GM12878 (cell line): ENCODE measurements around the gene DISP3. TPM values are rescaled to one million over a fixed set of nuclear protein-coding genes. Genes with fewer than 3 reads are reported as not detected.

Experiments used
- ATAC-seq: fragments of 200-7000 bp; cut with Tn5 transposase; 3 replicates; pipeline ENCODE4 v1.9.1; 2020; ENCODE audit warnings: mild to moderate bottlenecking, moderate library complexity
- BruUV-seq: library from RNA; stranded (reverse); fragments of 400-500 nt; replicated peaks from 2 replicates; lab custom pipeline; 2021; lab: Mats Ljungman, UMichigan
- CTCF ChIA-PET: fragments of 300-600 bp; sonication (Branson Sonifier 250); formaldehyde crosslinking; extraction: SDS; loops from one replicate; lab custom pipeline; 2021; ENCODE audit warnings: inconsistent platforms; lab: Yijun Ruan, JAX
- POLR2A ChIA-PET: fragments of 350-600 bp; formaldehyde crosslinking; extraction: SDS; loops from one replicate; lab custom pipeline; 2021; ENCODE audit warnings: inconsistent platforms; lab: Charles Lee
- RAD21 ChIA-PET: fragments of 300-600 bp; sonication (Branson Sonifier 250); formaldehyde crosslinking; loops from one replicate; lab custom pipeline; 2023; ENCODE audit warnings: antibody characterized with exemption; ENCODE audit not compliant: unreplicated experiment; lab: Charles Lee
- SMC1A ChIA-PET: fragments of 300-600 bp; sonication (Branson Sonifier 250); formaldehyde crosslinking; loops from one replicate; lab custom pipeline; 2023; ENCODE audit not compliant: unreplicated experiment, uncharacterized antibody; lab: Charles Lee
- DNase-seq: peaks from one replicate; pipeline ENCODE4 v3.0.0-alpha.2; 2011; ENCODE audit warnings: low read depth, low spot score
- FAIRE-seq: peaks from 3 replicates; lab custom pipeline; 2011; peaks lifted over from hg19 to GRCh38; lab: Jason Lieb, UNC
- H2AFZ ChIP-seq: 2 replicates; pipeline ENCODE4 v1.6.0; 2011; ENCODE audit warnings: low read depth, low read length, control low read depth; ENCODE audit not compliant: control insufficient read depth
- H3K27ac ChIP-seq: 2 replicates; pipeline ENCODE4 v1.5.1; 2011; ENCODE audit warnings: control low read depth; ENCODE audit not compliant: control insufficient read depth, insufficient read depth
- H3K27me3 ChIP-seq, 2 experiments: replicated peaks in 1 of 2; 2 replicates each; pipeline versions ENCODE4 v1.6.0 to v1.6.1; 2011; ENCODE audit warnings: low read length in 1 of 2; ENCODE audit not compliant: control insufficient read depth in 2 of 2, insufficient read depth in 2 of 2
- H3K36me3 ChIP-seq, 2 experiments: 2 replicates each; pipeline ENCODE4 v1.5.1; 2011; ENCODE audit warnings: low read length in 1 of 2; ENCODE audit not compliant: control insufficient read depth in 2 of 2, insufficient read depth in 2 of 2
- H3K4me1 ChIP-seq: 2 replicates; pipeline ENCODE4 v1.6.1; 2011; ENCODE audit warnings: mild to moderate bottlenecking, low read length, moderate library complexity, mixed read lengths; ENCODE audit not compliant: control insufficient read depth, insufficient read depth
- H3K4me2 ChIP-seq: 2 replicates; pipeline ENCODE4 v1.6.0; 2011; ENCODE audit warnings: control low read depth; ENCODE audit not compliant: control insufficient read depth, insufficient read depth
- H3K4me3 ChIP-seq: fragments of 200-600 bp; sonication (generic); 2 replicates; pipeline ENCODE4 v1.5.1; 2016
- H3K79me2 ChIP-seq: 2 replicates; pipeline ENCODE4 v1.6.0; 2011; ENCODE audit warnings: low read length; ENCODE audit not compliant: control insufficient read depth, insufficient read depth
- H3K9ac ChIP-seq: 2 replicates; pipeline ENCODE4 v1.8.0; 2011; ENCODE audit warnings: low read length, control low read depth, mixed read lengths; ENCODE audit not compliant: control insufficient read depth, insufficient read depth
- H3K9me3 ChIP-seq: replicated peaks from 3 replicates; pipeline ENCODE4 v1.5.1; 2011; ENCODE audit warnings: mild to moderate bottlenecking, low read length; ENCODE audit not compliant: control insufficient read depth, insufficient read depth
- H4K20me1 ChIP-seq: 2 replicates; pipeline ENCODE4 v1.6.0; 2011; ENCODE audit not compliant: control insufficient read depth, insufficient read depth
- CUX1 ChIP-seq: IDR thresholded peaks from 2 replicates; pipeline ENCODE4 v1.6.1; 2012; ENCODE audit warnings: improper control_type of control experiment, low read depth, low read length; ENCODE audit not compliant: insufficient replicate concordance
- E2F4 ChIP-seq: IDR thresholded peaks from 2 replicates; pipeline ENCODE4 v1.6.1; 2012; ENCODE audit warnings: low read depth, low read length, improper control_type of control experiment
- FOS ChIP-seq: IDR thresholded peaks from 3 replicates; pipeline ENCODE4 v1.6.1; 2011; ENCODE audit warnings: borderline replicate concordance; ENCODE audit not compliant: insufficient read length; ENCODE audit errors: extremely low read depth
- LARP7 ChIP-seq: fragments of 450-650 bp; IDR thresholded peaks from 2 replicates; pipeline ENCODE4 v1.6.1; 2017; ENCODE audit warnings: mild to moderate bottlenecking
- MYC ChIP-seq: IDR thresholded peaks from 2 replicates; pipeline ENCODE4 v1.6.1; 2011; ENCODE audit warnings: mild to moderate bottlenecking, low read length, moderate library complexity, inconsistent platforms; ENCODE audit not compliant: insufficient read depth, insufficient replicate concordance, insufficient read length, severe bottlenecking
- PAX8 ChIP-seq: fragments of 450-650 bp; IDR thresholded peaks from 2 replicates; pipeline ENCODE4 v1.6.1; 2017; ENCODE audit warnings: mild to moderate bottlenecking, moderate library complexity
- RB1 ChIP-seq: fragments of 450-650 bp; formaldehyde crosslinking; IDR thresholded peaks from 2 replicates; pipeline ENCODE4 v1.6.1; 2017; ENCODE audit warnings: mild to moderate bottlenecking, borderline replicate concordance
- SIN3A ChIP-seq: IDR thresholded peaks from 2 replicates; pipeline ENCODE4 v1.6.1; 2012; ENCODE audit warnings: low read depth, low read length, improper control_type of control experiment
- USF2 ChIP-seq: IDR thresholded peaks from 2 replicates; pipeline ENCODE4 v1.6.1; 2011; ENCODE audit warnings: low read depth, low read length, improper control_type of control experiment, borderline replicate concordance
- ZBED1 ChIP-seq: IDR thresholded peaks from 2 replicates; pipeline ENCODE4 v1.6.1; 2016; ENCODE audit warnings: borderline replicate concordance
- ZBTB40 ChIP-seq: fragments of 450-650 bp; IDR thresholded peaks from 2 replicates; pipeline ENCODE4 v1.6.1; 2016; ENCODE audit warnings: mild to moderate bottlenecking, moderate library complexity, borderline replicate concordance
- ZNF217 ChIP-seq: fragments of 450-650 bp; IDR thresholded peaks from 2 replicates; pipeline ENCODE4 v1.6.1; 2017; ENCODE audit warnings: antibody characterized with exemption, mild to moderate bottlenecking
- ZNF274 ChIP-seq: IDR thresholded peaks from one replicate; pipeline ENCODE4 v1.8.0; 2011; ENCODE audit not compliant: insufficient read length, insufficient read depth
- WGBS: methylation state at CpG from one replicate; pipeline ENCODE4 v1.1.6; 2016; ENCODE audit warnings: low lambda C conversion rate; ENCODE audit not compliant: insufficient replicate concordance, insufficient coverage; ENCODE audit errors: missing lambda C conversion rate; 5-methylcytosine and 5-hydroxymethylcytosine counted together
- in situ Hi-C: fragments of 300-500 bp; cut with MboI; formaldehyde crosslinking; loops from 9 replicates; pipeline ENCODE4 v1.14.3; 2018; ENCODE audit warnings: mixed read lengths
- intact Hi-C: fragments of 100-400 bp; cut with micrococcal nuclease; formaldehyde crosslinking; loops from one replicate; pipeline ENCODE4 v1.14.2; 2022; ENCODE audit not compliant: unreplicated experiment
- polyA plus RNA-seq, 11 experiments: library from polyadenylated mRNA; depleted of rRNA in 4 of 11; unstranded in 6 of 11; stranded (reverse) in 5 of 11; fragments of >200 nt; fragmentation: Nextera tagmentation in 4 of 11; fragmentation: Illumina TruSeq in 1 of 11; extraction: Ambion mirVana in 4 of 11; extraction: Trizol in 1 of 11; gene quantifications; 1 replicate in 1 of 11; 2 replicates in 10 of 11; pipeline versions ENCODE4 v1.2.1 to v1.2.3, GENCODE V29; 2011 to 2016; ENCODE audit warnings: inconsistent platforms in 2 of 11, missing spikeins in 2 of 11, low read depth in 1 of 11
- total RNA-seq, 4 experiments: library from RNA; depleted of rRNA in 3 of 4; stranded (reverse); fragments of >200 nt in 3 of 4; fragmentation: Illumina TruSeq in 1 of 4; extraction: Trizol in 1 of 4; gene quantifications; 2 replicates each; pipeline versions ENCODE4 v1.2.1 to v1.2.3, GENCODE V29; 2013 to 2021

Gene DISP3
- total and polyA plus RNA-seq, 10 of the 15 experiments (the other 5 are each of a cell fraction or from before 2014, with no cell fraction given) = under 0.01 to 0.18 (median 0.09) TPM; not detected in 2

- Histone ChIP-seq H3K9ac (no peak overlapping the region), H3K27ac (no peak overlapping the region), H3K4me3 (no peak overlapping the region), H3K36me3 (no peaks in the 10 kb centered on the region), H2AFZ (no peak overlapping the region), H3K9me3 (no peaks in the 10 kb centered on the region; the same call in 2 of the 3 replicates), H4K20me1 (no peaks in the 10 kb centered on the region), H3K27me3 (peaks cover 0 to 2% of the 10 kb centered on the region in 2 experiments; a peak in 2 of 4 replicates), H3K4me2 (no peak overlapping the region), H3K4me1 (no peaks in the 10 kb centered on the region), H3K79me2 (no peaks in the 10 kb centered on the region)
- DNase-seq (no peak), ATAC-seq (no peak), FAIRE-seq (no peak)
- ChIA-PET CTCF (no interaction called here), POLR2A (no interaction called here), SMC1A (no interaction called here), RAD21 (no interaction called here)
- intact Hi-C loops = no loop called here
- 39% methylated on average over 6 of the region's 6 CpGs for WGBS
- in situ Hi-C loops = no loop called here
- no TSS peak for BruUV-seq
- TF ChIP-seq ZNF274 (no peak), RB1 (no peak), ZBTB40 (no peak), MYC (no peak), FOS (no peak), E2F4 (no peak), ZNF217 (no peak), PAX8 (no peak), CUX1 (no peak), SIN3A (no peak), ZBED1 (no peak), USF2 (no peak), LARP7 (no peak)
Observed at GRCh38 chr1:11429226-11429625, 49.7 kb upstream of the DISP3 start.
